Lung microvascular endothelial cell (primary cell): ENCODE results near the gene TRPM4. TPM values are rescaled to one million over a fixed set of nuclear protein-coding genes. Genes with fewer than 3 reads are reported as not detected.
"Not testable (repeated sequence)": the region's sequence is repeated elsewhere in the genome, so short reads cannot be mapped to it uniquely, and the experiment has no call there.

Source experiments
- DNase-seq, 2 donors: peaks; one replicate each; pipeline versions ENCODE4 v3.0.0 to v3.0.0-alpha.2; 2010; ENCODE audit warnings: low read depth in 2 of 2
- total RNA-seq: library from RNA; depleted of rRNA; stranded (reverse); fragments of >200 nt; gene quantifications from 2 replicates; pipeline ENCODE4 v1.2.1, GENCODE V29; 2014

TRPM4 gene
- total RNA-seq, 1 donor from 2014 or later: 9.5 TPM

DNA sequence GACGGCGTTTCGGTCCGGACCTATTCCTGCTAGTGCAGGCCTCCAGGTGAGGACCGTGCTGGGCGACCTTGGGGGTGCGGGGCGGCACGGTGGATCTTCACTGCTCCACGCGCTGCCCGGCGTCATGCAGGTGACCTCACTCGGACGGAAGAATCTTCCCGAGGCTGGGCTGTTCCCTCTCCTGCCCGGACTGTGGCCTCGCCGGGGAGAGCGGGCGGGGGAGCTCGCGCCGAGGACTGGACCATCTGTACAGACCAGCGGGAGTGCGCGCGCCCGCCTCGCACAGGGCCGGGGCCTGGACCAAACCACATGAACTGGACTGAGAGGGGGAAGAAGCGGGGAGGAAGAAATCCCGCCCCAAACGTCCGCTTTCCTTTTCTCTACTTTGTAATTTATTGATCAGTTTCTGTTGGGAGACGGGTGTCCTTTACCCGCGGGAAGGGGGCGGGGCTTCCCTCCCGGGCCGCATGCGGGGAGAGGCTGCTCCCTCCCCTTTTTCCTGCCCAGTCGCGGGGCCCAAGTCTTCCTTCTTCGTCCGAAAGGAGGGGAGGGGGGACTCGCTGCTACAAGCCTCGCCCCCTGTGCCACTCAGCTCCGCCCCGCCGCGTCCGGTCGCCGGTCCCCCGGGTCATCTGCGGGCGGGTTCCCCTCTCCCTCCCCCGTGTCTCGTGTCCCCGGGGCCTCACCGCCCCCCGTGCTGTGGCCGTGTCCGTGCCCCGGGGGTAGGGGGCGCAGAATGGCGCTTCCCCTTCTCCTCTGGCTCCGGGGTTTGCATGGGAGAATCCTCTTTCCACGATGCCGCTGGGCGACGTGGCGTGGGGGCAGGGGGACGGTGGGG is 7.3 kb upstream of the TRPM4 start:
- peak; percentile 76 to 86 for DNase-seq

DNA sequence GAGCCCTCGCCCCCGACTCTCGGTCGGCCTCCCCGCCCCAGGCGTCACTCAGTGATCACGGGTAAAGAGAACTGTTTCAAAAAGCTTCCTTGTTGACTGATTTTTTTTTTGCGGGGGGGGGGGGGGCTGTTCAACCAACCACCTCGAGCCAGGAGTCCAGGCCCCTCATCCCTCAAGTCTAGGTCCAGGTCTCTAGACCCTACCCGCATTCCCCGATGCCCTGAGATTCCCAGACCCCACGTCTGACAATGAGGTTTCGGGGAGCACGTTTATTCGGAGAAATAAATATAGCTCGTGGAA is 6.7 kb upstream of the TRPM4 start:
- DNase-seq: peak in 1 of 2 donors; percentile 24

DNA sequence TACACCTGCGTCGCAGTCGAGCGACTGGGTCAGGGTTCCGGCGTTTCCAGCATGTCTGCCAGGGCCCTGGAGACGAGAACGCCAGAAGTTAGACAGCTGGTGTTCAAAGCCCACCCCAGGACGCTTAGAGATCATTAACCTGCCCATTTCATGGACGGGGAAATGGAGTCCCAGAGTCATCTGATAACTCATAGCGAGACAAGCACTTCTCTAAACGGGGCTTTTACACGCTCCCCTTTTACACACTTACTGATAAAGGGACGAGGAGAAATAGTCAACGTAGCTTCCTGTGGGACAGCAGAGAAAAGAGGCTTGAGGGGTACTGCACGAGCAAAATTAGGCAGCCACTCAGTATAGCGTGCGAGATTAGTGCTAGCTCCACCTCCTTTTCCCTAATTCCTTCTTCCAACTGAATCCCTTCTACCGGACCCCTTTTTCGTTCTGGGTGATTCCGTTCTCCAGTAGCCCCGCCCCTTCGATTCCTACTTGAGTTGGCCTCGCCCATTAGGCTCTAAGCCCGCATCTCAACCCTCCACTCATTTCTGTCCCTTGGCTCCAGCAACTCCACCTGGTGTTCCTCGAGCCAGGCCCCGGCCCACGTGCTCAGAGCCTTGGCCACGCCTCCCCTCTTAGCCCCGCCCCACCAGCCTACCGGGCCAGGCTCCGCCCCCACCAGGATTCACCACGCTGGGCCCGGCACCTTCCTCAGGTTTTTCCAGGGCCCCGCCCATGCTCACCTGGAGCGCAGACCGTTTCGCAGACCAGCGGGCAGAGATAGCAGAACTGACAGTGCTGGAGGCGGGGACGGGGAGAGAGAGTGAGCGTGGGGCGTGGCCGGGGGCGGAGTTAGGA is 6.1 kb upstream of the TRPM4 start:
- DNase-seq: peak in 1 of 2 donors; percentile 19

DNA sequence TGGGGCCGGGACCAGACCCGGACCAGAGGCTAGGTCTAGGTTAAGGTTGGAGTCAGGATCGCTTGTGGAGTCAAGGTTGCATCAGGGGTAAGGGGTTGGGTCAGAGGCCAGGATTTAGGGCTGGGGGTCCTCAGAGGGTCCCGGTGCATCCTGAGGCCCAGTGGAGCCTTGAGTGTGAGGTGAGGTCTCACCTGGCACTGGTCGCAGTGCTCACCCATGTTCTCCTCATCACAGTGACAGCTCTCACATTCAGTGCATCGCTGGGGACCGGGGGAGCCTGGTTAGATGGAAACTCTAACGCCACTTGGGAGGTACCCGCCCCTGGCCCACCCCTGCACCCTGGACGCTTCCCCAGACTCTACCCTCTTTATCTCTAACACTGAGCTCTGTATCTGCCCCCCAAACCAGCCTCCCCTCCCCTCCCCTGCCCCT is 5.5 kb upstream of the TRPM4 start:
- no peak for DNase-seq

DNA sequence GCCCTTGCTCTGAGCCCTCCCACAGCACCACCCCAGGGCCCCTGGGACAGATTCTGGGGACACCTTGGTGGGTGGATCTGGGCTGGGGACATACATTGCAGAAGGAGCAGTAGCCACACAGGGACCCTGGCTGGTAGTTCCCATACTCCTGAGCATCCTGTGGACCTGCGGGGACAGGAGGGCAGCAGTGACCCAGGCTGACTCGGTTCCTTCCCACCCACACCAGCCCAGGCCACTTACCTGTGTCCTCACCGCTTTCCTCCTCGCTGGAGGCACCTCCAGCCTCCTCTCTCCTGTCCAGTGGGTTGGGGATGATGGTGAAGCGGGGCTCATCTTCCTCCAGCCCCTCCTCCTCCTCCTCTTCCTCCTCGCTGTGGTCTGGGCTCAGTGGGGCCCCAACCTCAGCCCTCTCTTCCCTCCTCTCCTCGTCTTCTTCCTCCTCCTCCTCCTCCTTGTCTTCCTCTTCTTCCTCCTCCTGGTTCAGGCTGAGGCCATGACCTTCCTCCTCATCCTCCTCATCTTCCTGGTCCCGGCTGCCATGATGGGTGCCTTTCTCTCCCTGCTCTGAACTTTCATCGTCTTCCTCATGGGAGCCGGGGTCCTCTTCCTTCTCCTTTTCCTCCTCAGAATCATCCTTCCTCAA is 4.3 kb upstream of the TRPM4 start:
- no peak for DNase-seq

DNA sequence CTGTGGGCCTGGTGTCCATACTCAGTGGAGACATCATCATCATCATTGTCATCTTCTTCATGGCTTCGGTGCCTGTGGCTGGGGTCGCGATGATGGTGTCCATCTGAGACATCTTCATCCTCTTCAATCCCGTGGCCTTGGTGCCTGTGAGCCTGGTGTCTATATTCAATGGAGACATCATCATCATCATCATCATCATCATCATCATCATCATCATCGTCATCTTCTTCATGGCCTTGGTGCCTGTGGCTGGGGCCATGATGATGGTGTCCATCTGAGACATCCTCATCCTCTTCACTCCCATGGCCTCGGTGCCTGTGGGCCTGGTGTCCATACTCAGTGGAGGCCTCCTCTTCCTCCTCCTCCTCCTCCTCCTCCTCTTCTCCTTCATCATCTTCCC is 3.3 kb upstream of the TRPM4 start:
- no peak for DNase-seq

DNA sequence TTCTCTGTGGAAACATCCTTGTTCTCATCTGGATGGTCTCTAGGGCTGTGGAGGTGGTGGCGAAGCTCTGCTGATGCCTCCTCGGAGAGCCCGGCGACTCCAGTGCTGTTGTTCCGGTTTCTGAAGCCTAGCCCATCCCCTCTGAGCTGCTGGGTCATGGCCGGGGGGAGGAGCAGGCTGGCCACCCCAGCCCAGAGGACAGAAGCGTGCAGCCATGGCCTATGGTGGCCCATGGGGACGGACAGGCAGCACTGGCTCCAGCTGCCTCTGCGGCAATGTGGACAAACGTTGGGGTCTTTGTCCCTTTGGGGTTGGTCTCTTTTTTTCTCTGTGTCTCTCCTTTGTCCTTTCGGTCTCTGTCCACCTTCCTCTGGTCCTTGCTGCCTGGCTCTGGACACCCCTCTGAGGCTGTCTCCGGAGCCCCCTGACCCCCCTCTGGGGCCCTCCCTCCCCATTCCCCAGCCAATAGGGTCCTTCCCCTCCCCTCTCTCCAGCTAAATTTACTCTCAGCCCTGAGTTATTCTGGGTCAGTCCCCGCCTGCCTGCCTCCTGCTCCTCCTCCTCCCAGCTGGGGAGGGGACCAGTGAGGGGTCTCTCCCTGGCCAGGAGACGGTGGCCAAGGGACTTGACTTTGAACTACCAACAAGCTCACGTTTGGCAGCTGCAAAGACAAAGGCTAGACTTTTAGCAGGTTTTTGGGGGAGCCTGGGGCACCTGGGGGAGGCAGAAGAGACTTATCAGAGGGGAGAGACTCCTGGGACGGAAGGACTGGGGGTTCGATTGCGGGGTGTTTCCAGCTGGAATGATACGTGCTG is 2.4 kb upstream of the TRPM4 start, which contains the start of gene HRC:
Gene HRC, minus strand, starts transcription at position 392 of the 815 bp plus-strand sequence. Its CDS starts 159 bp downstream, at position 233.
- DNase-seq: no peak

DNA sequence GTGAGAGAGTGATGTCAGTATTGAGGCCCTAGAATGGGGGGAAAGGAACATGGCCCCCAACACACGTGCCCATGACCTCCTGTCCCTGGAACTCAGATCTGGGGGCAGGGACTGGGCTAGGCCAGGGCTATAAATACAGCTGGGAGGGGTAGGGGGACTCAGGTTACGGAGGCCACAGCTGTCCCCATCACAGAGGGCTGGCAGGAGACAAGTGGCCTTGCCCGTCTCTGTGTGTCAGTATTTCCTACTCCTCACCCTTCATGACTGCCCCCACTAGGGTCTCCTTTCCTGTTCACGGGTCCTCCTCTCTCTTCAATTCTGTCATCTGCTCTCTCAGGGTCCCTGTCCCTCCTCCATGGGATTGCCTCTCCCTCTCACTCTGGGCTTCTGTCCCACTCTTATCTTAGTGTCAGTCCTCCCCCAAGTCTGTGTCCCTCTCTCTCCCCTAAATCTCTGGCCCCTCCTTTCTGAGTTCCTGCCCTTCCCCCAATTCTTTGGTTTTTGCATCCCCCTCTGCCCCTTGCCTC is 1.7 kb upstream of the TRPM4 start:
- no peak for DNase-seq

DNA sequence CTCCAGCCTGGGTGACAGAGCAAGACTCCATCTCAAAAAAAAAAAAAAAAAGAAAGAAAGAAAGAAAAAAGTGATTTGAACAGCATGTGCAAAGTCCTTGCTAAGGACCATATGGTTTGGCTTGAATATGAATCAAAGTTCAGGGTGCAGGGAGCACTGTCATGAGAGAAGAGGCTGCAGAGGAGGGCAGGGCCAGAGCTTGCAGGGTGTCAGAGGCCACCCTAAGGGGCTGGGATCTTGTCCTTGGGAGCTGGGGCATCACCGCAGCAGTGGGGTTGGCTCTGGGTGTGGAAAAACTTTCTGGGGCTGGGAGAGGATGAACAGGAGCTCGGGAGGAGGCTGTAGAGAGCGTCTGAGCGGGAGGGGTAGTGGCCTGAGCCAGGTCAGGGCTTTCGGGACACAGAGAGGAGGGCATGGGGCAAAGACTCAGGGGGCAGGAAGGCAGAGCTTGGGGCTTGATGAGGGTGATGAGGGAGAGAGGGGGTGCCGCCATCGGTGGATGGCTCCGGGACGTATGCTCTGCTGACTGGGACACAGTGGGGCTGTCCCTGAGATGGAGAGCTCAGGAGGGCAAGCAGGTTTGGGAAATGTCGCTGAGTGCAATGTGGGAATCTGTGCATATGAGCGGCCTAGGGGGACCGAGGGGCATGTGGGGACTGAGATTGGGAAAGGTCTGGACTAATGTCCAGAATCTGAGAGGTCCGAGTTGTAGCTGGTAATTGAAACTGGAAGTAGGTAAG is 3.0 kb downstream of the TRPM4 start:
- no peak for DNase-seq

DNA sequence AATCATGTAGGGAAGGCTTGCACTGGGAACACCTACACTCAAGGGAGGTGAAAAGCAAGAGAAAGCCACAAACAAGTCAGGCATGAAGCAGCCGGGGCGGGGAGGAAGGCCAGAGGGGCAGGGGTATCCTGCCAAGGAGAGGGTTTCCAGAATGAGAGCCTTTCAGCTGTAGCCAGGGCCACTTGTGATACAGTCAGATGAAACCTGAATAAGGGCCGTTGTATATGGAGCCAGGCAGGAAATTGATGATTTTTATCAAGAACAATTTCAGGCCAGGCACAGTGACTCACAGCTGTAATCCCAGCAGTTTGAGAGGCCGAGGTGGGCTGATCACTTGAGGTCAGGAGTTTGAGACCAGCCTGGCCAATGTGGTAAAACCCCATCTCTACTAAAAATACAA is 4.4 kb downstream of the TRPM4 start:
- DNase-seq: peak; percentile 54 to 71

DNA sequence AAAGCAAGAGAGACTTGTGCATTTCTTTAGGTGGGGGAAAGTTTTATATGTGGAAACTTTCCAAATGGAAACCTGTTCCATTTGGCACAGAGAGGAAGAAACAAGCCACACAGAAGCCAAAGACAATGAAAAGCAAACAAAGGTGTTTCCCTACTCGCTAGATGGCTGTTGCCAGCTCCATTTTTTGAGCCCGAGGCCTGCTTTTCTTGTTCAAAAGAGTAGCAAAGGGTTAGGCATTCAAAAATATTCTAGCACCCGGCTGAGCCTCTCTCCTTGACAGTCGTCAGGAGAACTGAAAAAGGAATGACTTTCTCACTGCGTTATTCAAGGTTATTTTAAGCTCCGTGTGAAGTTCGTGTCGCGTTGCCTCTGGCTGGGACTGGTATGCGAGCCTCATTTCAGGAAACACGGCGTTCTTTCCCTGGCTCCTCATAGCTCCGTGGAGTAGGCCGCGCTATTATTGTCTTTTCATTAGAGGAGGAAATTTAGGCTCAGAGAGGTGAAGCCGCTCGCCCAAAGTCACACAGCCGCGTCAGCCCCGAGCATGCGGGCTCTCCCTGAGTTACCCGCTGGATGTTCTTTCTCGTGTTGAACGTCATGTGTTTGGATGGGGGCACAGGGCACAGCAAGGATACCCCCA is 7.6 kb downstream of the TRPM4 start:
- peak; percentile 59 to 88 for DNase-seq

DNA sequence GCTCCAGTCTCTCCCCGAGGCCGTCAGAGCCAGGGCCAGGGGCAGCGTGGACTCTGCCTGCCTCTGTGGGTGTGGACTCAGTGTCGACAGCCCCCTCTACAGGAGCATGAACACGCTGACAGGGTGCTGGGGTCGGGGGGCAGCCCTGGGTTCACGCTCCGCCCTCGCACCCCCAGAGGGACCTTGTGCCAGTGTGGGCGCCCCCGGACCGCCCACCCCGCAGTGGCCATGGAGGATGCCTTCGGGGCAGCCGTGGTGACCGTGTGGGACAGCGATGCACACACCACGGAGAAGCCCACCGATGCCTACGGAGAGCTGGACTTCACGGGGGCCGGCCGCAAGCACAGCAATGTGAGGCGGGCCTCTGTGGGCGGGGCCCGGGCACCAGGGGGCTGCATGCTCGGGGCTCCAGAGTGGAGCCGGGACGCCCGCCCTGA is 8.3 kb downstream of the TRPM4 start:
- DNase-seq: peak in 1 of 2 donors; percentile 50

DNA sequence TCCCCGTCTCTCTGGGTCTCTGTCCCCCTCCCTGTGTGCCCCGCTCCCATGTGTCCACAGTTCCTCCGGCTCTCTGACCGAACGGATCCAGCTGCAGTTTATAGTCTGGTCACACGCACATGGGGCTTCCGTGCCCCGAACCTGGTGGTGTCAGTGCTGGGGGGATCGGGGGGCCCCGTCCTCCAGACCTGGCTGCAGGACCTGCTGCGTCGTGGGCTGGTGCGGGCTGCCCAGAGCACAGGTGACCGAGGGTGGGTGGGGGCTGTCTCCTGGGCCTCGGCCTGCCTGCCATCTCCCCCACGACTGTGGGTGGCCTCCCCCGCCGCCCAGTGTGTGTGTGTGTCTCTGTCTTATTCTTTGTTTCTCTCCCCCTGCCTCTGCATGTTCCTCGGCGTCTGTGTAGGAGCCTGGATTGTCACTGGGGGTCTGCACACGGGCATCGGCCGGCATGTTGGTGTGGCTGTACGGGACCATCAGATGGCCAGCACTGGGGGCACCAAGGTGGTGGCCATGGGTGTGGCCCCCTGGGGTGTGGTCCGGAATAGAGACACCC is 10.3 kb downstream of the TRPM4 start:
- DNase-seq: no peak

DNA sequence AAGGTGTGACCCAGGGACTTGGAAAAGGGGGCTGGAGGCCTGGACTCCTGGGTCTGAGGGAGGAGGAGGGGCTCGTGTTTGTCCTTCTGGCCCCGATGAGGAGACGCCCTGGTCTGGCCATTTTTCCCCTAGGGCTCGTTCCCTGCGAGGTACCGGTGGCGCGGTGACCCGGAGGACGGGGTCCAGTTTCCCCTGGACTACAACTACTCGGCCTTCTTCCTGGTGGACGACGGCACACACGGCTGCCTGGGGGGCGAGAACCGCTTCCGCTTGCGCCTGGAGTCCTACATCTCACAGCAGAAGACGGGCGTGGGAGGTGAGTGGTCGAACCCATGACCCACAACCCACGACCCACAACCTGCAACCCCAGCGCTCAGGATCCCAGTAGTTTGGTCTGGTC is 10.8 kb downstream of the TRPM4 start:
- DNase-seq: no peak

DNA sequence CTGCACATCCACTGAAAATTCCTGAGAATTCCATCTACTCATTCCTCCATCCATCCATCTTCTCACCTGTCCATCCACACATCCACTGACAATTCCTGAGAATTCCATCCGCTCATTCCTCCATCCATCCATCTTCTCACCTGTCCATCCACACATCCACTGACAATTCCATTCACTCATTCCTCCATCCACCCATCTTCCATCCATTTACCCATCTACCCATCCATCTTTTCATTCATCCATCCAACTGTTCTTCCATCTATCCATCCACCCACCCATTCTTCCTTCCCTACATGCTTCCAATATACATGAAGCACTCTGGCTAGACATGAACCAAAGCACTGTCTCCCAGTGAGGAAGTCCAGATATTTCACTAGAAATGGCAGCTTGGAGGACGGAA is 15.6 kb downstream of the TRPM4 start:
- DNase-seq: no peak

DNA sequence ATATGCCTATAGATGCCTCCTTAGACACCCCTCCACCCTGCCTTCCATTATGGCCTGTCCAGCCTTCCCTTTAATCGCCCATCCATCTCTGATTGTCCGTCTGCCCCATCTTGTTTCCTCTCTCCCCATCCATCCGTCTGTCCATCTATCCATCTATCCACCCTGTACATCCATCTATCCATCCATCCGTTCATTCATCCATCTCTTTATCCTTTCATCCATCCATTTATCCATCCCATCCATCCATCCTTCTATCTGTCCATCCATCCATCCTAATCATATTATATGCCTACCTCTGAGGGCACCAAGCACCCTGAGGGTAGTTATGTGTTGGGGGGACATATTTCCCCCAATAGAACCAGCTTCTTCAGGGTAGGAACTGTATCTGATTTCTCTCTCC is 23.1 kb downstream of the TRPM4 start:
- DNase-seq: no peak

DNA sequence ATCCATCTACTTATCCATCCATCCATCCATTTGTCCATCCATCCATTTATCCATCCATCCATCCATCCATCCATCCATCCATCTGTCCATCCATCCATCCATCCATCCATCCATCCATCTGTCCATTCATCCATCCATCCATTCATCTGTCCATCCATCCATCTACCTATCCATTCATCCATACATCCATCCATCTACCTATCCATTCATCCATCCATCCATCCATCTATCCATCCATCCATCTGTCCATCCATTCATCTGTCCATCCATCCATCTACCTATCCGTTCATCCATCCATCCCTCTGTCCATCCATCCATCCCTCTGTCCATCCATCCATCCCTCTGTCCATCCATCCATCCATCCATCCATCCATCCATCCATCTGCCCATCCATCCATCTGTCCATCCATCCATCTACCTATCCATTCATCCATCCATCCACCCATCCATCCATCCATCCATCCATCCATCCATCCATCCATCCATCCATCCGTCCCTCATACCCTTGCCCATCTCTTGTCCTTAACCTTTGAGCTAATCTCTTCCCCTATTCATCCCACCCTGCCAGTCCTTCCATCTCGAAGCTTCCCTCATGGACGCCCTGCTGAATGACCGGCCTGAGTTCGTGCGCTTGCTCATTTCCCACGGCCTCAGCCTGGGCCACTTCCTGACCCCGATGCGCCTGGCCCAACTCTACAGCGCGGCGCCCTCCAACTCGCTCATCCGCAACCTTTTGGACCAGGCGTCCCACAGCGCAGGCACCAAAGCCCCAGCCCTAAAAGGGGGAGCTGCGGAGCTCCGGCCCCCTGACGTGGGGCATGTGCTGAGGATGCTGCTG is 24.6 kb downstream of the TRPM4 start:
- DNase-seq: not testable (repeated sequence)

DNA sequence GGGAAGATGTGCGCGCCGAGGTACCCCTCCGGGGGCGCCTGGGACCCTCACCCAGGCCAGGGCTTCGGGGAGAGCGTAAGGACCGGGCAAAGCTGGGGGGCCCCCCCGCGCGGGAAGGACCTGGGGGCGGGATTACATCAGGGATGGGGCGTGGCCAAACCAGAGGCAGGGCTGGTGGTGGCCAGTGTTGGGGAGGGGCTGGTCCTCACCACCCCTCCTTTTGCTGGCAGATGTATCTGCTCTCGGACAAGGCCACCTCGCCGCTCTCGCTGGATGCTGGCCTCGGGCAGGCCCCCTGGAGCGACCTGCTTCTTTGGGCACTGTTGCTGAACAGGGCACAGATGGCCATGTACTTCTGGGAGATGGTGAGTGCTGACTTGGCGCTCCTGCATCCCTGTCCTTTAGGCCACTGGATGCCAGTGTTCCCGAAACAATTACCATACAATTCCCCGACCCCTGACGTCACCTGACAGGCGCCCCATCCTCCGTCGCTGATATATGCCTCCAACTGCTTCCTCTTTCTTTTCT is 25.3 kb downstream of the TRPM4 start:
- DNase-seq: no peak
